SK-MEL-5 (cell line): ENCODE measurements around the gene IKBKG. TPM values are rescaled to one million over a fixed set of nuclear protein-coding genes. Genes with fewer than 3 reads are reported as not detected.
A peak's percentile ranks its signal among the peaks of the same experiment; 100 is the strongest.
"Not testable (repeated sequence)": the region's sequence is repeated elsewhere in the genome, so short reads cannot be mapped to it uniquely, and the experiment has no call there.

Experiments used
- DNase-seq: peaks from one replicate; pipeline ENCODE4 v3.0.0-alpha.2; 2016; ENCODE audit warnings: low read depth, low spot score
- in situ Hi-C: cut with HindIII; loops from 2 replicates; pipeline ENCODE4 v1.10.0; 2016; ENCODE audit warnings: low sequenced_read_pairs, high pct_unique_total_duplicates, low pct_unique_long_range_greater_than_20kb
- total RNA-seq: library from RNA; depleted of rRNA; stranded (reverse); fragments of >200 nt; shearing (Covaris generic); gene quantifications from 2 replicates; pipeline ENCODE4 v1.2.3, GENCODE V29; 2014

The IKBKG gene
- total RNA-seq, 1 experiment from 2014 or later, result 12.3 TPM

DNA sequence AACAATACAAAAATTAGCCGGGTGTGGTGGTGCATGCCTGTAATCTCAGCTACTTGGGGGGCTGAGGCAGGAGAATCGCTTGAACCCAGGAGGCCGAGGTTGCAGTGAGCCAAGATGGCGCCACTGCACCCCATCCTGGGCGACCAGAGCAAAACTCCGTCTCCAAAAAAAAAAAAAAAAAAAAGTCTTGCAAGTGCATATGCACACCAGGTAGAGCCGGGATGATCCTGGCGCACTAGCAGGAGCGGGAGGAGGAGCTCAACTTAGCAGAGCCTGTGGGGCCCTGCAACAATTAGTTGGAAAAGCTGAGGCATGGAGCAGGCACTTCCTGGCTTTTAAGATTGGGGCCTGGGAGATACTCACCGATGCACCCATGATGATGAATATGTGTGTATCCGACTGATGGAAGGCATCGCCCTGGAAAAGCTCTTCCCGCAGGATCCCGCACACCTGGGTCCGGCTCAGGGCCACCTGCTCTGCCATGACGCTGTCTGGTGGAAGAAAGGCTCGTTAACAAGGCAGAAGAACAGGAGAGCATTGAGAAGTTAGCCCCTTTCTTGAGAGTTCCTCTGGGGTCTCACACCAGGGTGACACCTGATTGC, 1.6 kb upstream of the IKBKG start:
- in situ Hi-C loops, result no loop called here

DNA sequence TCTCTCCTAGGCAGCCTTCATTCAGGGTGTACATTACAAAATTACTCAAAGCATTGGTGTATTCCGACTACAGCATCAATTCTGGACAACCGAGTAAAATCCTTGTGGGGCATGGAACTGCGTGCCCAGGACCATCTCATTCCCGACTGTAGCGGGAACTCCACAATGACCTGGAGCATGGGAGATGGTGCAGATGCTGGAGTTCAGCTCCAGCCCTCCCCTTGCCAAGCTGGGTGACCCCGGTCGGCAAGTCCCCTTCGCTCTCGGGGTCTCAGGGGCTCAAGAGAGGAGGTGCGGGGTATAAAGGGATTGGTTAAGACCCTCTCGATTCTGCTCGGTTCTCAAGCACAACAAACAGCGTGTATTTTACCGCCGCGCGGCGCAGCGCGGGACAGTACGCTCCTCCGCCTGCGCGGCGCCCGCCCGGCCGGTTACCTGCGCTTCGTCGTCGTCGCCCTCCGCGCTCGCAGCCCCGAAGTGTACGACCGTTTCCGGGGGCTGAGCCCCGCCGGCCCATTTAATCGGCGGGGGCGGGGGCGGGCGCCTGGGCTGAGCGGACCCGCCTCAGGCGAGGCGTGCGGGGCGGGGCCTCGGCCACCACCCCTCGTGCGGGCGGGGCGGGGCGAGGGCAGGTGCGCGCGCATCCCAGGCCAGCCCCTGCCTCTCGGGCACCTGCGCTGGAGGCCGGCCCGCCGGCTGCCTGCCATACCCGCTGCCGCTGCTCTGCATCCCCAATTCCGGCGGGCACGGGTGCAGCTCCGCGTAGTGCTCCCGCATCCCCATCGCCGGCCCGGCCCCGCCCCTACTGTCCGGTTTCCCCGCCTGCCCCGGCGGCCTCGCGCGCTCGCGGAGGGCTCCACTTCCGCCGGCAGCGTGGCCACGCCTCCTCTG, 821 bp upstream of the IKBKG start, which contains the start of gene G6PD:
TSS of gene G6PD (minus strand) at position 493 of the 891 bp plus-strand sequence. CDS start 691 bp downstream, outside the sequence.
- in situ Hi-C loops, result no loop called here
- peak; percentile 64 for DNase-seq

More for the DNA sequence above, 1.6 kb upstream of the IKBKG start:
- DNase-seq, result no peak

DNA sequence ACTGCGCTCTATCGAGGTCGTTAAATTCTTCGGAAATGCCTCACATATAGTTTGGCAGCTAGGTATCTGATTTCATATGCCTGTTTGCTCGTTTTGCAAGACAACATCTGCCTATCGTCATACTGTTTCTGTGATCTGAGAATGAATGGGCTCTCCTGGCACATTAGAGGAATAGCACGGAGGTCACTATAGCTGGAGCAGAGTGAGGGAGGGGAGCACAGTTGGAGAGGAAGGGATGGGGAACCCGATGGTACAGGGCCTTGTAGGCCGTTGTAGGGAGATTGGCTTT, 552 bp downstream of the IKBKG start:
- in situ Hi-C loops, result no loop called here
- DNase-seq, result no peak

DNA sequence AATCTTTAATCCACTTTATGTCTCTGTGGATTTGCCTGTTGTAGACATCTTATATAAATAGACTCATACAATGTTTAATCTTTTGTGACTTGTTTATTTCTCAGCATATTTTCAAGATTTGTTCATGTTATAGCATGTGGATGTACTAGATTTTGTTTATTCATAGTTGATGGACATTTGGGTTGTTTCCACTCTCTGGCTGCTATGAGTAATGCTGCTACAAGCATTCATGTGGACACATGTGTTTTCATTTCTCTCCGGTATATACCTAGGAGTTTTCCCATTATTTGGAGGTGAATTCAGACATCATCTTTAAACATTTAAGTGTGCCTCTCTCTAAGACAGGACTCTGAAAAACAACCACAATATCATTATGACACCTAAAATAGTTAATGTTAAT, 2.3 kb downstream of the IKBKG start:
- in situ Hi-C loops, result no loop called here
- DNase-seq, result no peak

DNA sequence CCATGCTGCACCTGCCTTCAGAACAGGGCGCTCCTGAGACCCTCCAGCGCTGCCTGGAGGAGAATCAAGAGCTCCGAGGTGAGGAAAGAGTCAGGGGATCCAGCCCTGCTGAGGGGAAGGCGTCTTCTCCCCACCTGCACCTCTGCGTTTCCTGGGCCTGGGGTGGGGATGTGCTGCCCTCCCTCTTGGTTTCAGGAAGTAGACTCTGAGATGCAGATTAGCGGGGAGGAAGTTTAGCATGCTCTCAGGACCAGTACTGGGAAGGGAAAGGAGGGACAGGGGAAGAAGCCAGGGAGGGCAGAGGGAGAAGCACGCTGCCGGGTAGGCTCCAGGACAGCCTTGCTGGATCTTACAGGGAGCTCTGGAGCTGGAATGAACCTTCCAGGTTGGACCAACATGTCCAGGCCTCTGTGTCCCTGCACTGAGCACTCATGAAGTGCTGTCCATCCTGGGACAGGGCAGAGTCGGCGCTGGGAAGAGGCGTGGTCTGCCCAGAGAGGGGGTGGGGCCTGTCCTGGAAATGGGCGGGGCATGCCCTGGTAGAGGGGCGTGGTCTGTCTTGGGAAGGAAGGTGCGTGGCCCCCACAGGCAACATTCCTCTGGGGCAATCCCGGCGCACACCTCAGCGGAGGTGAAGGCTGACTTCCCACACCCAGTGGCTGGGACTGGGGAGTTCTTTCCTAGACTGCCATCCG, 4.8 kb downstream of the IKBKG start:
- in situ Hi-C loops, DNase-seq: not testable (repeated sequence)

DNA sequence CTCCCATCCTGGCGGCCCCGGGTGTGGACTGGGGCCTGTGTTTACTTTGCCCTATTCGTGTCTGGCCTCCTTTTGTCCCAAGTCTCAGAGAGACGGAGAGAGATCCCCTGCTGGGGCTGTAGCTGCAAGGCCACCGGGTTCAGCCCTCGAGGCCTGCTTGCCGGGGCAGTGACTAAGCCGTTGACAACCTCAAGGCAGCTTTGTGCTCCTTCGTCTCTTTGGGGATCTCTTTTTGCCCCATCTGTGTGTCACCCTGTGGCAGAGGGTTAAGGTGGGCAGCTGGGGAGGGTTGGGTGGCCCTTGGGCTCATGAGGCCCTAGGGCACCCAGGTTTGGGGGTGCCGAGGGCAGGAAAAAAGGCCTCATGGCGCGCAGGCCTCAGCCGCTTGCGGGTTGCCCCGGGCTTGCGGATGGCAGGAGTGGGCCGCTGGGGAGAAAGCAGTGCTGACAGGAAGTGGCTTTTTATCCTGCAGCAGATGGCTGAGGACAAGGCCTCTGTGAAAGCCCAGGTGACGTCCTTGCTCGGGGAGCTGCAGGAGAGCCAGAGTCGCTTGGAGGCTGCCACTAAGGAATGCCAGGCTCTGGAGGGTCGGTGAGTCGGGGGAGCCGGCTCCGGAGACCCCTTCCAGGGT, 10.8 kb downstream of the IKBKG start:
- in situ Hi-C loops, result not testable (repeated sequence)

DNA sequence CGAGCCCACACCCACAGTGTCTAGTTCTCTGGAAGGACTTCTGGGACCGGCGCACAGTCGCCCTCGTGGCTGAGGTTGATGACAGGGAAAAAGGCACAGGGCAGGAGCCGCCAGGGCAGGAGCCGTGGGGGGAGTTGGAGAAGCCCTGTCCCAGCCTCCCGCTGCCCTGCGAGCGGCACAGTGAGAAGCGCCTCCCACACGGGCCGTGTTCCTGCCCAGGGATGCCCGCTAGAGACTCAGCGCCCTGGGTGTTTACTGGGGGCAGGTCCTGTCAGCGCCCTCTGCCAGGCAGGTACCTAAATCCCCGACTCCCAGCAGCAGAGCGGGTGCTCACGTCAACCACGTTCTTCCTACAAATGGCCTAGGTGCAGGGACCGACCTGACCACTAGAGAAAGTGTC, 11.5 kb downstream of the IKBKG start:
- DNase-seq, in situ Hi-C loops: not testable (repeated sequence)

More for the DNA sequence above, 10.8 kb downstream of the IKBKG start:
- DNase-seq, result not testable (repeated sequence)

DNA sequence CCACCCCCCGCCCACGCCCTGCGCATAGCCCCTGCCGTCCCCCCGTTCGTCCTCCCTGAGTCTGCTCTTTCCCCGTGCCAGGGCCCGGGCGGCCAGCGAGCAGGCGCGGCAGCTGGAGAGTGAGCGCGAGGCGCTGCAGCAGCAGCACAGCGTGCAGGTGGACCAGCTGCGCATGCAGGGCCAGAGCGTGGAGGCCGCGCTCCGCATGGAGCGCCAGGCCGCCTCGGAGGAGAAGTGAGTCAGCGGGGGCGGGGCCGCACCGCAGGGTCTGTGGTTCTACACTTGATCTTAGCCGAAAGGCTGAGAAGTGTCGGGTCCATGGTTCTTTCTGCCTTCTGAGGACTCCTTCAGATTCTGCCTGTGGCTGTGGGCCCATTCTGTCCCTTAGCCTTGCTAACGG, 12.9 kb downstream of the IKBKG start:
- in situ Hi-C loops, DNase-seq: not testable (repeated sequence)

DNA sequence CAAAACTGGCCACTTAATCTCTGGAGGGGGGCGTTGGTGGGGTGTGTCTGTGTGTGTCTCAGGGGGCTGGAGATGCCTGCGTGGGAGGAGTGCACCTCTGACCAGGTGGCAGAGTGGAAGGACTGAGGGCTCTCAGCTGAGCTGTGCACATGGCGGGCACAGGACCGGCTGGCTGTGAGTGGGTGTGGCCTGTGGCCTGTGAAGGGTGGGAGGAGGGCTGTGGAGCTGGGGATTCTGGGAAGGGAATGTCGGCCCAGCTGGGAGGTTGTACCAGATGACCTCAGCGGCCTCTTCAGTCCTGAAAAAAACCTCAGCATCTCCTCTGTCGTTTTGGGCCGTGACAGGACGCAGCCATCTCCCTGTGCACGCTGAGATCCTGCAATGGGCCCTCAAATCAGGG, 14.9 kb downstream of the IKBKG start:
- DNase-seq, in situ Hi-C loops: not testable (repeated sequence)

DNA sequence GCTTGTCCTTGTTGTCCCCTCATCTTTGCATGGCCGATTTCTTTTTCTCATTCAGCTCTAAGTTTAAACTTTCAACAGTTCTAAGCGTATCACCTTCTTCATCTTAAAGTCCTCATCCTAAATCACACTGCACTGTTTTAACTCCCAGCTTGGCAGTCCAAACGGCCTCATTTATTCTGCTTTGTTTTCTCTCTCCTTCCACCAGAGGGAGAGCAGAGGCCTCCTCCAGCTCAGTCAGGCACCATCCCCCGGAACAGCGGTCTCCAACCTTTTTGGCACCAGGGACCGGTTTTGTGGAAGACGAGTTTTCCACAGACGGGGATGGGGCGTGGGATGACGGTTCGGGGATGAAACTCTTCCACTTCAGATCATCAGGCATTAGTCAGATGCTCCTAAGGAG, 22.9 kb downstream of the IKBKG start:
- DNase-seq, result not testable (repeated sequence)

DNA sequence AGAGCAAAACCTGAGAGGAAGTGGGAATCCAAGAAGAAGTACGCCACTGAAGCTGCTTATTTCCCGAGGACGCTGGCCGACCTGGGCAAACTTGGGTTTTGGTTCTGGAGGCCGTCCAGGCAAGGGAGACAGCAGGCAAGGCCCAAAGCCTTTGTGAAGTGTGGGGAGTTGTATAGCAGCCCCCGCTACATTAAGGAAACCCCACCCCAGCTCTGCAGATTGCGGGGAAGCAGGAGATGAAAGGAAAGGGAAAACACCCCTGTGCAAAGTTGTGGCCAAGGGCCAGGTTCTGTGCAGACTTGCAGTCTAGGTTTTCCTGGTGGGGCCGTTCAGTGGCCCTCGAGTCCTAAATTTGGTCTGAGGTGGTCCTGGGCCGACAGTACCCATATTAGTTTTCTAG, 25.6 kb downstream of the IKBKG start:
- in situ Hi-C loops, result not testable (repeated sequence)

More for the DNA sequence above, 22.9 kb downstream of the IKBKG start:
- in situ Hi-C loops, result not testable (repeated sequence)

DNA sequence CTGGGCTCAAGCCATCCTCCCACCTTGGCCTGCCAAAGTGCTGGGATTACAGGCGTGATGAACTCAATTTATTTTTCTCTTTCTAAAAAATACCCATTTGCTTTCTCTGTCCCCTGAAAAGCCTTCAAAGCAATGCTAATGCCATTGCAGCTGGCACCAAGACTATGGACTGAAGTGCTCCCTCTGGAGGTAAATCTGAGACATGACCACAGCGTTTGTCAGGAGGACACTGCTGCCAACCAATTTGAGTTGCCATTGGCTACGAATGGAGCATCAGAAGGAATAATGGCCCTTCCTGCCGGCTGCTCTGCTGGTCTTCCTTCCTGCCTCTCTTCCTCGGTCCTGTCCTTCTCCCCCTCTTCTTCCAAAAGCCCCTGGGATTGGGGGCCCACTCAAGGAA, 27.7 kb downstream of the IKBKG start:
- in situ Hi-C loops, DNase-seq: not testable (repeated sequence)

More for the DNA sequence above, 25.6 kb downstream of the IKBKG start:
- DNase-seq, result not testable (repeated sequence)

DNA sequence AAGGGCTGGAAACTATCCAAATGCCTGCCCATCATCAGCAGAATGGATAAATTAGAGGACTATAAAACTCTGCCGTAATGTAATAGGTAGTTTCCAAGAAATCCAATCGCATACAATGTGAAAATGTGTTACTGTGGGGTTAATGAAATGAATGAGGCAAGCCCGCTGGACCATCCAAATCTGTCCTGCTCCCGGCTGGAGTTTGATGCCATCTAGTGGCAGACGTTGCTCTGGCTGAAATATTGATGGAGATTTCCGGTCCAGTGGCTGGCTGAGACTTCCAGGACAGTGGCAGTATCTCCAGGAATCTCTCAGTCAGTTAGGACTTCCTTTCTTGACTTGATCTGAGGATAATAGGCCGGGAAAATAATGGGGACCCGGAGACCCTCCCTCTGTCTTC, 35.6 kb downstream of the IKBKG start:
- DNase-seq, in situ Hi-C loops: not testable (repeated sequence)

DNA sequence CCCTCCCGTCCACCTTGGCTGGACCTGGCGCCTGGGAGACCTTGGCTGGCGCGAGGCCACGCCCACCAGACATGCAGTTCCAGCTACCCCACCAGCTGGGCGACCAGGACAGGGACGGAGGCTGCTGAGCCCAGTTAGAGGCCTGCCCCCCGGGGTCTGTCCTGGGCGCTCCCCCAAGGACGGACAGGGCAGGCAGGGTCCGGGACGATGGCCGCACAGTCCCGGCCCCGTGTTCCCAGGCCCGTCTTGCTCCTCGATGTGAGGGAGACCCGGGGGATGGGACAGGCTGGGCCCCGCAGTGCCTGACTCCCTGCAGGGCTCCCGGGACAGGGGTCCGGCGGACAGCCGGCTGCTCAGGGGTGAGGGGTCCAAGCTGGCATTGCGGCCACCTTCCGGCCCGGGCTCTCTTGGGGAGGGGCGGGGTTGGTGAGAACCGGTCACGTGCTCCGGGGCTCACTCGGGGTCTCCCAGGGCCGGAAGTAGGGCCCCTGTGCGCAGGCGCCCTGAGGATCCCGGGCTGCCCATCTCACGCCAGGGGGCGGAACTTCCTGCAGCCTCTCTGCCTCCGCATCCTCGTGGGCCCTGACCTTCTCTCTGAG, 37.3 kb downstream of the IKBKG start, which contains the start of gene CTAG1A:
TSS of gene CTAG1A (plus strand) at position 549 of the 599 bp plus-strand sequence. CDS start 74 bp downstream, outside the sequence.
- DNase-seq, in situ Hi-C loops: not testable (repeated sequence)

DNA sequence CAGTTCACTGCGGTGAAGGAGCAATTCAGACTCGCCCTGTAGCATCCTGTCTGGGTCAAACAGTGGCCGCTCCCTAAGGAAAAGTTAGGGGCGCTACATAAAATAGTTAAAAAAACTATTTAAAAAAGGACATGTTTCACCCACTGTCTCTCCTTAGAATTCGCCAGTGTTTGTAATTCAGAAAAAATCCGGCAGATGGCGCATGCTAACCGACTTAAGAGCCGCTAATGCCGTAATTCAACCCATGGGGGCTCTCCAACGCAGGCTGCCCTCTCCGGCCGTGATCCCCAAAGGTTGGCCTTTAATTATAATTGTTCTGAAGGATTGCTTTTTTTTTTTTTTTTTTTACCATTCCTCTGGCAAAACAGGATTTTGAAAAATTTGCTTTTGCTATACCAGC, 43.0 kb downstream of the IKBKG start:
- DNase-seq, in situ Hi-C loops: not testable (repeated sequence)

DNA sequence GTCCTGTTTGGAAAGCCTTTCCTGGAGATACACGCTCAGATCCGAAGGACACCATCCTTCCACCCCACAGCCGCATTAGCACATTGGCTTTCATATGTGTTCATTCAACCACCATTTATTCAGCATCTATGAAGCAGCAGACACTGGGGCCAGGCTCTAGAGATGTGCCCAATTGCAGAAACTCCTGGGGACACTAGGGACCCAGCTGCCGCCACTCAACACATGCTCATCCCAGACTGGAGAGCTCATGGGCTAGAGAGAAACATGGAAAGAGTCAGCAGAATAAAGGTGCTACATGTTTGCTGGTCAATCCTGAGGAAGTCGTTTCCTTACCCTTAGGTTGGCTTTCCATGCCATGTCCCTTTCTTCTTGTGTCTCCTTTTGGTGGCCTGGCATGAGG, 45.1 kb downstream of the IKBKG start:
- in situ Hi-C loops, result no loop called here
- no peak for DNase-seq

DNA sequence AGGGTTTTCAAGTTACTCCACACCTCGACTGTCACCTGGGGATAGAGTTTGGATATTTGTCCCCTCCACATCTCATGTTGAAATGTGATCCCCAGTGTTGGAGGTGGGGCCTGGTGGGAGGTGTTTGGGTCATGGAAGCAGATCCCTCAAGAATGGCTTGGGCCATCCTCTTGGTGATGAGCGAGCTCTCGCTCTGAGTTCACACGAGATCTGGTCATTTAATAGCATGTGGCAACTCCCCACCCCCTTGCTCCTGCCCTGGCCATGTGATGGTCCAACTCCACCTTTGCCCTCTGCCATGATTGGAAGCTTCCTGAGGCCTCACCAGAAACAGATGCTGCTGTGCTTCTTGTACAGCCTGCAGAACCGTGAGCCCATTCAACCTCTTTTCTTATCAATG, 45.8 kb downstream of the IKBKG start:
- in situ Hi-C loops, result no loop called here

More for the DNA sequence above, 45.8 kb downstream of the IKBKG start:
- DNase-seq, result no peak
